ENCODE results near the gene GRIN3B.

The GRIN3B gene

GRCh38 chr19:988081-988480 lies 12.1 kb upstream of the GRIN3B start:
- Histone ChIP-seq H3K9me3 (ENCODE audit: control insufficient read depth, insufficient read depth, low read length) (no peaks in the 10 kb centered on the region), H3K9ac (ENCODE audit: low read depth, low read length) (no peak overlapping the region), H3K27me3 (ENCODE audit: control insufficient read depth, insufficient read depth, low read length) (no peaks in the 10 kb centered on the region), H3K4me3 (ENCODE audit: low read depth, low read length) (no peak overlapping the region), H3K4me1 (ENCODE audit: control insufficient read depth, insufficient read depth, low read length) (no peaks in the 10 kb centered on the region), H3K36me3 (ENCODE audit: control insufficient read depth, insufficient read depth, low read length) (peaks cover 37% of the 10 kb centered on the region)

GRCh38 chr19:988510-988909 lies 11.7 kb upstream of the GRIN3B start:
- H3K36me3 ChIP-seq (ENCODE audit: control insufficient read depth, insufficient read depth, low read length): peaks cover 42% of the 10 kb centered on the region
- no peaks in the 10 kb centered on the region for H3K27me3 ChIP-seq (ENCODE audit: control insufficient read depth, insufficient read depth, low read length)
- no peaks in the 10 kb centered on the region for H3K4me1 ChIP-seq (ENCODE audit: control insufficient read depth, insufficient read depth, low read length)
- no peaks in the 10 kb centered on the region for H3K9me3 ChIP-seq (ENCODE audit: control insufficient read depth, insufficient read depth, low read length)
- H3K9ac ChIP-seq (ENCODE audit: low read depth, low read length): no peak overlapping the region
- H3K4me3 ChIP-seq (ENCODE audit: low read depth, low read length): no peak overlapping the region

GRCh38 chr19:989381-990081 lies 10.7 kb upstream of the GRIN3B start:
- no peak overlapping the region for H3K4me3 ChIP-seq (ENCODE audit: low read depth, low read length)
- no peaks in the 10 kb centered on the region for H3K9me3 ChIP-seq (ENCODE audit: control insufficient read depth, insufficient read depth, low read length)
- H3K27me3 ChIP-seq (ENCODE audit: control insufficient read depth, insufficient read depth, low read length): no peaks in the 10 kb centered on the region
- H3K36me3 ChIP-seq (ENCODE audit: control insufficient read depth, insufficient read depth, low read length): peaks cover 51% of the 10 kb centered on the region
- no peak overlapping the region for H3K9ac ChIP-seq (ENCODE audit: low read depth, low read length)
- no peaks in the 10 kb centered on the region for H3K4me1 ChIP-seq (ENCODE audit: control insufficient read depth, insufficient read depth, low read length)

- H3K4me1 ChIP-seq (ENCODE audit: control insufficient read depth, insufficient read depth, low read length): no peaks in the 10 kb centered on the region
- peaks cover 55% of the 10 kb centered on the region for H3K36me3 ChIP-seq (ENCODE audit: control insufficient read depth, insufficient read depth, low read length)
Measured at GRCh38 chr19:990119-990571, 10.1 kb upstream of the GRIN3B start.

GRCh38 chr19:990746-991145 lies 9.5 kb upstream of the GRIN3B start:
- Histone ChIP-seq H3K27me3 (ENCODE audit: control insufficient read depth, insufficient read depth, low read length) (no peaks in the 10 kb centered on the region), H3K36me3 (ENCODE audit: control insufficient read depth, insufficient read depth, low read length) (peaks cover 55% of the 10 kb centered on the region), H3K4me1 (ENCODE audit: control insufficient read depth, insufficient read depth, low read length) (no peaks in the 10 kb centered on the region), H3K9ac (ENCODE audit: low read depth, low read length) (no peak overlapping the region), H3K4me3 (ENCODE audit: low read depth, low read length) (no peak overlapping the region), H3K9me3 (ENCODE audit: control insufficient read depth, insufficient read depth, low read length) (no peaks in the 10 kb centered on the region)

More at GRCh38 chr19:990119-990571, 10.1 kb upstream of the GRIN3B start:
- Histone ChIP-seq H3K9me3 (ENCODE audit: control insufficient read depth, insufficient read depth, low read length) (no peaks in the 10 kb centered on the region), H3K27me3 (ENCODE audit: control insufficient read depth, insufficient read depth, low read length) (no peaks in the 10 kb centered on the region), H3K9ac (ENCODE audit: low read depth, low read length) (no peak overlapping the region), H3K4me3 (ENCODE audit: low read depth, low read length) (no peak overlapping the region)

GRCh38 chr19:991174-991931 lies 8.9 kb upstream of the GRIN3B start:
- Histone ChIP-seq H3K36me3 (ENCODE audit: control insufficient read depth, insufficient read depth, low read length) (peaks cover 49% of the 10 kb centered on the region), H3K9me3 (ENCODE audit: control insufficient read depth, insufficient read depth, low read length) (no peaks in the 10 kb centered on the region), H3K27me3 (ENCODE audit: control insufficient read depth, insufficient read depth, low read length) (no peaks in the 10 kb centered on the region), H3K4me3 (ENCODE audit: low read depth, low read length) (no peak overlapping the region), H3K9ac (ENCODE audit: low read depth, low read length) (no peak overlapping the region), H3K4me1 (ENCODE audit: control insufficient read depth, insufficient read depth, low read length) (no peaks in the 10 kb centered on the region)

GRCh38 chr19:991932-992669 lies 8.1 kb upstream of the GRIN3B start:
- Histone ChIP-seq H3K4me3 (ENCODE audit: low read depth, low read length) (no peak overlapping the region), H3K9me3 (ENCODE audit: control insufficient read depth, insufficient read depth, low read length) (no peaks in the 10 kb centered on the region), H3K4me1 (ENCODE audit: control insufficient read depth, insufficient read depth, low read length) (no peaks in the 10 kb centered on the region), H3K36me3 (ENCODE audit: control insufficient read depth, insufficient read depth, low read length) (peaks cover 44% of the 10 kb centered on the region), H3K27me3 (ENCODE audit: control insufficient read depth, insufficient read depth, low read length) (peaks cover under 1% of the 10 kb centered on the region), H3K9ac (ENCODE audit: low read depth, low read length) (no peak overlapping the region)

- Histone ChIP-seq H3K4me3 (ENCODE audit: low read depth, low read length) (no peak overlapping the region), H3K9ac (ENCODE audit: low read depth, low read length) (no peak overlapping the region), H3K9me3 (ENCODE audit: control insufficient read depth, insufficient read depth, low read length) (no peaks in the 10 kb centered on the region), H3K4me1 (ENCODE audit: control insufficient read depth, insufficient read depth, low read length) (no peaks in the 10 kb centered on the region), H3K36me3 (ENCODE audit: control insufficient read depth, insufficient read depth, low read length) (peaks cover 44% of the 10 kb centered on the region), H3K27me3 (ENCODE audit: control insufficient read depth, insufficient read depth, low read length) (peaks cover 2% of the 10 kb centered on the region)
Measured at GRCh38 chr19:992670-993055, 7.6 kb upstream of the GRIN3B start.

- H3K27me3 ChIP-seq (ENCODE audit: control insufficient read depth, insufficient read depth, low read length): peaks cover 4% of the 10 kb centered on the region
- H3K36me3 ChIP-seq (ENCODE audit: control insufficient read depth, insufficient read depth, low read length): peaks cover 41% of the 10 kb centered on the region
- no peak overlapping the region for H3K4me3 ChIP-seq (ENCODE audit: low read depth, low read length)
- no peak overlapping the region for H3K9ac ChIP-seq (ENCODE audit: low read depth, low read length)
- H3K9me3 ChIP-seq (ENCODE audit: control insufficient read depth, insufficient read depth, low read length): no peaks in the 10 kb centered on the region
- no peaks in the 10 kb centered on the region for H3K4me1 ChIP-seq (ENCODE audit: control insufficient read depth, insufficient read depth, low read length)
Measured at GRCh38 chr19:993361-993830, 6.8 kb upstream of the GRIN3B start.

GRCh38 chr19:993831-994393 lies 6.3 kb upstream of the GRIN3B start:
- peaks cover 4% of the 10 kb centered on the region for H3K27me3 ChIP-seq (ENCODE audit: control insufficient read depth, insufficient read depth, low read length)
- H3K4me1 ChIP-seq (ENCODE audit: control insufficient read depth, insufficient read depth, low read length): no peaks in the 10 kb centered on the region
- H3K4me3 ChIP-seq (ENCODE audit: low read depth, low read length): no peak overlapping the region
- peaks cover 41% of the 10 kb centered on the region for H3K36me3 ChIP-seq (ENCODE audit: control insufficient read depth, insufficient read depth, low read length)
- no peak overlapping the region for H3K9ac ChIP-seq (ENCODE audit: low read depth, low read length)
- no peaks in the 10 kb centered on the region for H3K9me3 ChIP-seq (ENCODE audit: control insufficient read depth, insufficient read depth, low read length)

- H3K36me3 ChIP-seq (ENCODE audit: control insufficient read depth, insufficient read depth, low read length): peaks cover 38% of the 10 kb centered on the region
- H3K4me1 ChIP-seq (ENCODE audit: control insufficient read depth, insufficient read depth, low read length): no peaks in the 10 kb centered on the region
- H3K9me3 ChIP-seq (ENCODE audit: control insufficient read depth, insufficient read depth, low read length): no peaks in the 10 kb centered on the region
- H3K27me3 ChIP-seq (ENCODE audit: control insufficient read depth, insufficient read depth, low read length): peaks cover 8% of the 10 kb centered on the region
- H3K4me3 ChIP-seq (ENCODE audit: low read depth, low read length): no peak overlapping the region
- no peak overlapping the region for H3K9ac ChIP-seq (ENCODE audit: low read depth, low read length)
Measured at GRCh38 chr19:994516-994915, 5.7 kb upstream of the GRIN3B start.

All from iPS-15b (cell line).